ENCODE results near the gene OGFOD3. TPM values are rescaled to one million over a fixed set of nuclear protein-coding genes. Genes with fewer than 3 reads are reported as not detected.

Gene OGFOD3
- total and polyA plus RNA-seq, 9 of the 15 experiments (the other 6 are each of a cell fraction or from before 2014, with no cell fraction given), result 0.69 to 44.7 (median 18.9) TPM

DNA sequence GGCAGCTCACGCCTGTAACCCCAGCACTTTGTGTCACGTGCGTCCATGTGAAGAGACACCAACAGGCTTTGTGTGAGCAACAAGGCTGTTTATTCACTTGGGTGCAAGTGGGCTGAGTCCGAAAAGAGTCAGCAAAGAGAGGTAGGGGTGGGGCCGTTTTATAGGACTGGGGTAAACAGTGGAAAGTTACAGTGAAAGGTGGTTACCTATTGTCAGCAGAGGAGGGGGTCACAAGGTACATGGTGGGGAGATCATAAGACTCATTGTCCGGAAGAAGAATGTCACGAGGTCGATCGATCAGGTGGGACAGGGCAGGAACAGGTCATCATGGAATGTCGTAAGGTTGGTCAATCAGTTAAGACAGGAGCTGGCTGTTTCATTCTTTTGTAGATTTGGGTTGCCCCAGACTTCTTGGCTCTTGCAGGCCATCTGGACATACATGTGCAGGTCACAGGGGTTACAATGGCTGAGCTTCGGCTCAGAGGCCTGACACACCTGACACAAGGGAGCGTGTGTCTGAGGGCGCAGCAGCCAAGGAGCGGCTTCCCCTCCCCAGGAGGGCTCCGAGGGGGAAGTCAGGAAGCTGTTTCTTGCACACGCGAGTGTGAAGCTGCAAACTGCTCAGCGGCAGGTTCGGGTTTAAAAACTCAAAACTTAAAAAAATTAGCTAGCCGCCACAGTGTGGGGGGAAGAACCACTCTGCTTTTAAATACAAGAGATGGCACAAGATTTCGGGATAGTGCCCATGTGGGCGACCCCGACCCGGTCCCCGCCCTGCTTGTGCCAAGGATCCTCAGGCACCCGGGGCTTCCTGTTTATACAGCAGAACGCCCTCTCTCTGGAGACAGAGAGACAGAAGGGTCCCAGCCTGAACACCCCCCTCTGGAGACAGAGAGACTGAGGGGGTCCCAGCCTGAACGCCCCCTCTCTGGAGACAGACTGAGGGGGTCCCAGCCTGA is 71.8 kb downstream of the OGFOD3 start (continued):
- TF ChIP-seq ZNF318 (IDR thresholded peaks at IDR 0.05; ENCODE audit: borderline replicate concordance in 1 of 2, low read depth in 1 of 2), result no peak
- no peak for TF ChIP-seq BDP1 (IDR thresholded peaks at IDR 0.05; ENCODE audit: insufficient read depth, insufficient read length)
- TF ChIP-seq HCFC1 (IDR thresholded peaks at IDR 0.05; ENCODE audit: low read depth, low read length), result no peak
- TF ChIP-seq MYBL2 (IDR thresholded peaks at IDR 0.05; ENCODE audit: low read depth), result no peak
- no peak for TF ChIP-seq MYBL2 (CRISPR knock-in tag; IDR thresholded peaks at IDR 0.05; ENCODE audit: borderline replicate concordance)
- TF ChIP-seq, protein P1, sequence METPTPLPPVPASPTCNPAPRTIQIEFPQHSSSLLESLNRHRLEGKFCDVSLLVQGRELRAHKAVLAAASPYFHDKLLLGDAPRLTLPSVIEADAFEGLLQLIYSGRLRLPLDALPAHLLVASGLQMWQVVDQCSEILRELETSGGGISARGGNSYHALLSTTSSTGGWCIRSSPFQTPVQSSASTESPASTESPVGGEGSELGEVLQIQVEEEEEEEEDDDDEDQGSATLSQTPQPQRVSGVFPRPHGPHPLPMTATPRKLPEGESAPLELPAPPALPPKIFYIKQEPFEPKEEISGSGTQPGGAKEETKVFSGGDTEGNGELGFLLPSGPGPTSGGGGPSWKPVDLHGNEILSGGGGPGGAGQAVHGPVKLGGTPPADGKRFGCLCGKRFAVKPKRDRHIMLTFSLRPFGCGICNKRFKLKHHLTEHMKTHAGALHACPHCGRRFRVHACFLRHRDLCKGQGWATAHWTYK (CRISPR knock-in tag; IDR thresholded peaks at IDR 0.05), result peak; percentile 69
- TF ChIP-seq CHD4 (IDR thresholded peaks at IDR 0.05; ENCODE audit: insufficient read depth, insufficient replicate concordance, low read depth, low read length, poor library complexity, severe bottlenecking), result no peak
- peak; percentile 49; the same call in 1 of the 2 replicates for TF ChIP-seq PTRF (tag; IDR thresholded peaks at IDR 0.05)
- TF ChIP-seq, protein P2, sequence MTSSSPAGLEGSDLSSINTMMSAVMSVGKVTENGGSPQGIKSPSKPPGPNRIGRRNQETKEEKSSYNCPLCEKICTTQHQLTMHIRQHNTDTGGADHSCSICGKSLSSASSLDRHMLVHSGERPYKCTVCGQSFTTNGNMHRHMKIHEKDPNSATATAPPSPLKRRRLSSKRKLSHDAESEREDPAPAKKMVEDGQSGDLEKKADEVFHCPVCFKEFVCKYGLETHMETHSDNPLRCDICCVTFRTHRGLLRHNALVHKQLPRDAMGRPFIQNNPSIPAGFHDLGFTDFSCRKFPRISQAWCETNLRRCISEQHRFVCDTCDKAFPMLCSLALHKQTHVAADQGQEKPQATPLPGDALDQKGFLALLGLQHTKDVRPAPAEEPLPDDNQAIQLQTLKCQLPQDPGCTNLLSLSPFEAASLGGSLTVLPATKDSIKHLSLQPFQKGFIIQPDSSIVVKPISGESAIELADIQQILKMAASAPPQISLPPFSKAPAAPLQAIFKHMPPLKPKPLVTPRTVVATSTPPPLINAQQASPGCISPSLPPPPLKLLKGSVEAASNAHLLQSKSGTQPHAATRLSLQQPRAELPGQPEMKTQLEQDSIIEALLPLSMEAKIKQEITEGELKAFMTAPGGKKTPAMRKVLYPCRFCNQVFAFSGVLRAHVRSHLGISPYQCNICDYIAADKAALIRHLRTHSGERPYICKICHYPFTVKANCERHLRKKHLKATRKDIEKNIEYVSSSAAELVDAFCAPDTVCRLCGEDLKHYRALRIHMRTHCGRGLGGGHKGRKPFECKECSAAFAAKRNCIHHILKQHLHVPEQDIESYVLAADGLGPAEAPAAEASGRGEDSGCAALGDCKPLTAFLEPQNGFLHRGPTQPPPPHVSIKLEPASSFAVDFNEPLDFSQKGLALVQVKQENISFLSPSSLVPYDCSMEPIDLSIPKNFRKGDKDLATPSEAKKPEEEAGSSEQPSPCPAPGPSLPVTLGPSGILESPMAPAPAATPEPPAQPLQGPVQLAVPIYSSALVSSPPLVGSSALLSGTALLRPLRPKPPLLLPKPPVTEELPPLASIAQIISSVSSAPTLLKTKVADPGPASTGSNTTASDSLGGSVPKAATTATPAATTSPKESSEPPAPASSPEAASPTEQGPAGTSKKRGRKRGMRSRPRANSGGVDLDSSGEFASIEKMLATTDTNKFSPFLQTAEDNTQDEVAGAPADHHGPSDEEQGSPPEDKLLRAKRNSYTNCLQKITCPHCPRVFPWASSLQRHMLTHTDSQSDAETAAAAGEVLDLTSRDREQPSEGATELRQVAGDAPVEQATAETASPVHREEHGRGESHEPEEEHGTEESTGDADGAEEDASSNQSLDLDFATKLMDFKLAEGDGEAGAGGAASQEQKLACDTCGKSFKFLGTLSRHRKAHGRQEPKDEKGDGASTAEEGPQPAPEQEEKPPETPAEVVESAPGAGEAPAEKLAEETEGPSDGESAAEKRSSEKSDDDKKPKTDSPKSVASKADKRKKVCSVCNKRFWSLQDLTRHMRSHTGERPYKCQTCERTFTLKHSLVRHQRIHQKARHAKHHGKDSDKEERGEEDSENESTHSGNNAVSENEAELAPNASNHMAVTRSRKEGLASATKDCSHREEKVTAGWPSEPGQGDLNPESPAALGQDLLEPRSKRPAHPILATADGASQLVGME (CRISPR knock-in tag; IDR thresholded peaks at IDR 0.05), result no peak
- no peak for TF ChIP-seq KLF1 (tag; IDR thresholded peaks at IDR 0.05)
